HG02798 (cell line): ENCODE measurements around the gene UBN2.
"Not testable (repeated sequence)": the region's sequence is repeated elsewhere in the genome, so short reads cannot be mapped to it uniquely, and the experiment has no call there.

ENCODE experiments used
- ATAC-seq: cut with Tn5 transposase; IDR thresholded peaks from one replicate; pipeline ENCODE4 v1.9.1; 2021; ENCODE audit warnings: mild to moderate bottlenecking; ENCODE audit not compliant: unreplicated experiment, poor library complexity

The UBN2 gene

GRCh38 chr7:139230774-139231512, at the start of gene UBN2:
Gene UBN2, plus strand, starts transcription at chr7:139231237. Its CDS starts 248 bp downstream, at chr7:139231485.
- ATAC-seq: peak; percentile 99

- no peak for ATAC-seq
These were observed 49.6 kb upstream of the UBN2 start for GRCh38 chr7:139181404-139181803.

- no peak for ATAC-seq
These were observed 48.7 kb upstream of the UBN2 start for GRCh38 chr7:139182363-139182762.

- no peak for ATAC-seq
These were observed 47.8 kb upstream of the UBN2 start for GRCh38 chr7:139183251-139183650.

- no peak for ATAC-seq
These were observed 47.1 kb upstream of the UBN2 start for GRCh38 chr7:139183878-139184338.

DNA sequence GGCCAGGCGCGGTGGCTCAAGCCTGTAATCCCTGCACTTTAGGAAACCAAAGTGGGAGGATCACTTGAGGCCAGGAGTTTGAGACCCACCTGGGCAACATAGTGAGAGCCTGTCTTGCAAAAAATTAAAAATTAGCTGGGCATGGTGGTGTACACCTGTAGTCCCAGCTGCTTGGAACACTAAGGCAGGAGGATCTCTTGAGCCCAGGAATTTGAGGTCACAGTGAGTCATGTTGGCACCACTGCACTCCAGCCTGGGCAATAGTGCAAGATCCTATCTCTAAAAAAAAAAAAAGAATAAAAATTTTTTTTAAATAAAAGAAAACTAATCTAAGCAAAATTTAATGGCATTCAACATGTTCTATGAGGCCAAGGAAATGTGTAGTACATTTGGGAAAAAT, 44.9 kb upstream of the UBN2 start:
- ATAC-seq: no peak

DNA sequence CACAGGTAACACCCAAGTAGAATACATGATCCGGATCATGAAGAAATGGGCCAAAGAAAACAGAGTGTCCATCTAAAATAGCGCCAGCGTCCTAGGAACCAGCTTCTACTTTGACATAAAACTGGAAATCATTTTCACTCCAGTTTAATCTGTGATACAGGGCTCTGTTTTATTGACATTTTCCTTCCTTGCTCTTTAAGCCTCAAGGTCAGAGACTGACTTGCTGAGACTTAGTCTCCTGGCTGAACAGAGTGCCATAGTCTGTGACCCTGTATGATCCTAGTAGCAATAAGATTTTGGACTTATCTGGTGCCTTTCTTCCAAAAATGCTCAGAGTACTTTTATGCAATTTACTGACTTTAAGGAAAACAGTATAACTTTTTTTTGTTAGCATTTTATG, 41.7 kb upstream of the UBN2 start:
- no peak for ATAC-seq

DNA sequence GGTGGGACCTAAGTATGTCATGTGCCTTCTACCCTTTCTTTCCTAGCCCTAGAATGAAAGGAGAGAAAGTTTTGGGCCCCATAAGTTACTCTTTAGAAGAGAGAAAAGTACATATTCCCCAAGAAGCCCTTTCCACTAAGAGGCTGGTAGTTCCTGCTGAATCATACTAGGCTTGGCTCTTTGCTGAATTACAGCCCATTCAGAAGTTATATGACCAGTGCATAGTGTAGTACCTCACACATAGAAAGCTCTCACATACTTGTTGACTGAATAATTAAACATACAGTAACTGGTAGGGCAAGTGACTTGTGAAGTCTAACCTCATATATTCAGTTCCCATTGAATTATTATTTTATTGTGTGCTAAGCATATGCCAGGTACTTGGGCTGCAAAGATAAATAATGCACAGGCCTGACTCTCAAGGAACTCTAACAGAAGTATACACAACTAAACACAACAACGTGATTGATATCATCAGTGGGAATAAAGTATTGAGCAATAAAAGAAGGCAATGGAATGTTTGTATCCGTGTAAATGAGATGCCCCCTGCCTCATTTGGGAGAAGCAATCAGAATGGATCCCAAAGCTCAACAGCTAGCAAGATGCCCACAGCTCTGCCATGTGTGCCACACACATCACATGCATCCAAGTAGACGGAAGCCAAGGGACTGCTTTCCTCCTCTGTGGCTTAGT, 38.9 kb upstream of the UBN2 start:
- no peak for ATAC-seq

GRCh38 chr7:139200382-139200781, 30.7 kb upstream of the UBN2 start:
- no peak for ATAC-seq

DNA sequence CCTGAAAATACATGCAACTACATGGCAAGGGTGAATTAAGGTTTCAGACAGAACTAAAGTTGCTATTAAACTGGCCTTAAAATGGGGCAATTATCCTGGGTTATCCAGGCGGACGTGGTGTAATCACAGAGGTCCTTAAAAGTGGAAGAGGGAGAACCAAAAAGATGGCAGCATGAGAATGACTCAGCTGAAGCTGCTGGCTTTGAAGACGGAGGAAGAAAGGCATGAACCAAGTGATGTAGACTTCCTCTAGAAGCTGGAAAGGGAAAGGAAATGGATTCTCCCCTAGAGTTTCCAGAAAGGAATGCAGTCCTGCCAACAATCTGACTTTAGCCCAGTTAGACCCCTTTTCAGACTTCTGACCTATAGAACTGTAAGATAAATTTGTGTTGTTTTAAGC, 27.0 kb upstream of the UBN2 start:
- no peak for ATAC-seq

DNA sequence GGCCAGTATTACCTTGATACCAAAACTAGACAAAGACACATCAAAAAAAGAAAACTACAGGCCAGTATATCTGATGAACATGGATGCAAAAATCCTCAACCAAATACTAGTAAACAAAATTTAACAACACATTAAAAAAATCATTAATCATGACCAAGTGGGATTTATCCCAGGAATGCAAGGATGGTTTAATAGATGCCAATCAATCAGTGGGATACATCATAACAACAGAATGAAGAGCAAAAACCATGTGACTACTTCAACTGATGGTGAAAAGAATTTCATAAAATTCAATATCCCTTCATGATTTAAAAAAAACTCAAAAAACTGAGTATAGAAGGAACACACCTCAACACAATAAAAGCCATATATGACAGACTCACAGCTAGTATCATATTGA, 25.2 kb upstream of the UBN2 start:
- ATAC-seq: no peak

DNA sequence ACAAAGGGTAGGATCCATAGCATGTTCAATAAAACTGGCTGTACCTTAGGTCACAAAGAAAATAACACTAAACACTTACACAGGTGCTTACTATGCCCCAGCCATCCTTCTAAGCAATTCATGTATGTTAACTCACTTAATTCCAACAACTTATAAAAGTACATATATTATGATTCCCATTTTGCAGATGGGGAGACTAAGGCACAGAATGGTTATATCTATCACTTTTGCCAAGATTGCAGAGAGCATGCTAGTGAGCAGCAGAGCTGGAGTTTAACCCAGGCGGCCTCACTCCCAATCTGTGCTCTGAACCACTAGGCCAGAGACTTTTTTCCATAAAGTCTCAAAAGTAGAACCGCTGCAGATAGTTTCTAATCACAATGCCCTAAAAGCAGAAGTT, 18.9 kb upstream of the UBN2 start:
- ATAC-seq: no peak

GRCh38 chr7:139213489-139213888, 17.5 kb upstream of the UBN2 start:
- ATAC-seq: not testable (repeated sequence)

DNA sequence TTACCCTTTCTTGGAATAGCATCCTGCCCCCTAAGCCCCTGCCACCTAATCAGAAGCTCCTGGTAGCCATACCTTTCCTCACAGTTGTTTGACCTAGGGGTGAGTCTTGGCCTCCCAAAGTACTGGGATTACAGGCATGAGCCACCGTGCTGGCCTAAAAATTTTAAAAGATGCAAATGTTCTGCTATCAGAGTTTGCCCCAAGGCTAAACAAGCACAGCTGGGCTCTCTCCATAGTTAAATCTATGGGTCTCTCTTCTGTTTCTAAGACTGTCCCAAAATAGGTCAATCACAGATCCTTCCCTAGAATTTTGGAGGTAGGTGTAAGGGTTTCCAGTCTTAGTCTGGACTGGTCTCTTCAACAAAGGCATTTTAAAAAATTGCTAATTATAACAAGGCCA, 12.9 kb upstream of the UBN2 start:
- ATAC-seq: no peak

GRCh38 chr7:139224219-139224618, 6.8 kb upstream of the UBN2 start:
- no peak for ATAC-seq

- ATAC-seq: not testable (repeated sequence)
These were observed 6.2 kb upstream of the UBN2 start for GRCh38 chr7:139224836-139225235.

DNA sequence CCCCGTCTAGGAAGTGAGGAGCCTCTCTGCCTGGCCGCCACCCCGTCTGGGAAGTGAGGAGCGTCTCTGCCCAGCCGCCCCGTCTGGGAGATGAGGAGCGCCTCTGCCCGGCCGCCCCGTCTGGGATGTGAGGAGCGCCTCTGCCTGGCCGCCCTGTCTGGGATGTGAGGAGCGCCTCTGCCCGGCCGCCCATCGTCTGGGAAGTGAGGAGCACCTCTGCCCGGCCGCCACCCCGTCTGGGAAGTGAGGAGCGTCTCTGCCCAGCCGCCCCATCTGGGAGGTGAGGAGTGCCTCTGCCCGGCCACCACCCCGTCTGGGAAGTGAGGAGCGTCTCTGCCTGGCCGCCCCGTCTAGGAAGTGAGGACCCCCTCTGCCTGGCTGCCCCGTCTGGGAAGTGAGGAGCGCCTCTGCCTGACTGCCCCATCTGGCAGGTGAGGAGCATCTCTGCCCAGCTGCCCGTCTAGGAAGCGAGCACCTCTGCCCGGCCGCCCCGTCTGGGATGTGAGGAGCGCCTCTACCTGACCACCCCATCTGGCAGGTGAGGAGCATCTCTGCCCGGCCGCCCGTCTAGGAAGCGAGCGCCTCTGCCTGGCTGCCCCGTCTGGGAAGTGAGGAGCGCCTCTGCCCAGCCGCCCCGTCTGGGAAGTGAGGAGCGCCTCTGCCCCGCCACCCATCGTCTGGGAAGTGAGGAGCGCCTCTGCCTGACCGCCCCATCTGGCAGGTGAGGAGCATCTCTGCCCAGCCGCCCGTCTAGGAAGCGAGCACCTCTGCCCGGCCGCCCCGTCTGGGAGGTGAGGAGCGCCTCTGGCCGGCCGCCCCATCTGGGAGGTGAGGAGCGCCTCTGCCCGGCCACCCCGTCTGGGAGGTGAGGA, 5.5 kb upstream of the UBN2 start:
- not testable (repeated sequence) for ATAC-seq

- ATAC-seq: not testable (repeated sequence)
These were observed 4.9 kb upstream of the UBN2 start for GRCh38 chr7:139226158-139226515.

- ATAC-seq: not testable (repeated sequence)
These were observed 4.0 kb upstream of the UBN2 start for GRCh38 chr7:139226988-139227488.

GRCh38 chr7:139230023-139230422, 1.0 kb upstream of the UBN2 start:
- ATAC-seq: no peak

DNA sequence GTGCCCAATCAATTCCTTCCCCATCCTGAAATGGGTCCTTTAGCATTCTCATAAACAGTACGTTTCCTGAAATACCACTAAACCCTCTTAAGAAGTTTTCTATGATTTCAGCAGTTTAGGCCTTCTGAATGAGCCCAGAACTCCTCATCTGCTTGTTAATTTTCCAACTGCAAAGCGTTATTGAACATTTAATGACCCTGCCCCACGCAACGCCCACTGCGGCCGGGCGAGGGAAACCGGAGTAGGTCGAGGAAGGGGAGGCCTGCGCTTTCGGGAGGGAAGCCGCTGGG, 608 bp upstream of the UBN2 start:
- ATAC-seq: no peak
